CD4-positive, alpha-beta T cell treated with Interleukin-21 for 1 hour (primary cell): ENCODE data around the gene RTKN.
A peak's percentile ranks its signal among the peaks of the same experiment; 100 is the strongest.
"Not testable (repeated sequence)": the region's sequence is repeated elsewhere in the genome, so short reads cannot be mapped to it uniquely, and the experiment has no call there.

Experiments used
- DNase-seq: peaks from one replicate; pipeline ENCODE4 v3.0.0-alpha.2; 2020

The RTKN gene

GRCh38 chr2:74441690-74442482, at the start of gene RTKN:
Gene RTKN (minus strand): TSS chr2:74441937. CDS start chr2:74441816, 121 bp downstream.
- peak; percentile 44 for DNase-seq

- no peak for DNase-seq
These were observed 48.2 kb upstream of the RTKN start for GRCh38 chr2:74489906-74490305.

- no peak for DNase-seq
These were observed 47.1 kb upstream of the RTKN start for GRCh38 chr2:74488643-74489481.

- no peak for DNase-seq
These were observed 44.4 kb upstream of the RTKN start for GRCh38 chr2:74486141-74486540.

- not testable (repeated sequence) for DNase-seq
These were observed 42.0 kb upstream of the RTKN start for GRCh38 chr2:74483675-74484164.

- peak; percentile 95 for DNase-seq
These were observed 41.3 kb upstream of the RTKN start, which contains the start of the genes CCDC142 and TTC31 for GRCh38 chr2:74482801-74483674. Gene CCDC142 (minus strand): TSS chr2:74482998. CDS start chr2:74482837, 161 bp downstream. Gene TTC31 (plus strand): TSS chr2:74483081. CDS start chr2:74483096, 15 bp downstream.

GRCh38 chr2:74481961-74482800, 40.4 kb upstream of the RTKN start:
- DNase-seq: peak; percentile 69

GRCh38 chr2:74481431-74481830, 39.7 kb upstream of the RTKN start:
- DNase-seq: no peak

- no peak for DNase-seq
These were observed 33.2 kb upstream of the RTKN start for GRCh38 chr2:74474899-74475298.

GRCh38 chr2:74474481-74474880, 32.7 kb upstream of the RTKN start:
- DNase-seq: no peak

GRCh38 chr2:74472945-74473258, 31.2 kb upstream of the RTKN start:
- DNase-seq: no peak

- peak; percentile 96 for DNase-seq
These were observed 30.6 kb upstream of the RTKN start, which contains the start of gene MRPL53 for GRCh38 chr2:74472086-74472944. Gene MRPL53 (minus strand): TSS chr2:74472680. CDS start chr2:74472660, 20 bp downstream.

- DNase-seq: no peak
These were observed 29.8 kb upstream of the RTKN start for GRCh38 chr2:74471332-74472065.

GRCh38 chr2:74470742-74471141, 29.0 kb upstream of the RTKN start:
- DNase-seq: not testable (repeated sequence)

- DNase-seq: no peak
These were observed 22.7 kb upstream of the RTKN start for GRCh38 chr2:74464406-74464805.

GRCh38 chr2:74462786-74463105, 21.0 kb upstream of the RTKN start:
- DNase-seq: no peak

GRCh38 chr2:74462054-74462785, 20.5 kb upstream of the RTKN start:
- DNase-seq: no peak

GRCh38 chr2:74461187-74462053, 19.7 kb upstream of the RTKN start:
- no peak for DNase-seq
